MCF 10A (cell line): ENCODE data around the gene IKBKE. TPM values are rescaled to one million over a fixed set of nuclear protein-coding genes. Genes with fewer than 3 reads are reported as not detected.
A peak's percentile ranks its signal among the peaks of the same experiment; 100 is the strongest.

ENCODE experiments used
- BruUV-seq: library from RNA; stranded (reverse); fragments of 400-500 nt; replicated peaks from 2 replicates; lab custom pipeline; 2021; lab: Mats Ljungman, UMichigan
- CTCF ChIA-PET: fragments of 300-600 bp; sonication (Branson Sonifier 250); formaldehyde crosslinking; extraction: SDS; loops from one replicate; lab custom pipeline; 2021; ENCODE audit warnings: antibody characterized with exemption, inconsistent platforms; lab: Yijun Ruan, JAX
- POLR2A ChIA-PET: fragments of 300-600, 350-650 bp; sonication (Branson Sonifier 250); formaldehyde crosslinking; extraction: SDS; loops from one replicate; lab custom pipeline; 2020; ENCODE audit warnings: antibody characterized with exemption, inconsistent platforms; lab: Yijun Ruan, JAX
- DNase-seq: peaks from one replicate; pipeline ENCODE4 v3.0.0-alpha.2; 2018; ENCODE audit not compliant: unreplicated experiment
- H3K27ac Mint-ChIP-seq: one replicate; pipeline ENCODE4 v1.8.0; 2022; ENCODE audit warnings: mild to moderate bottlenecking, low read depth, mixed read lengths; ENCODE audit not compliant: unreplicated experiment
- H3K27me3 Mint-ChIP-seq: one replicate; pipeline ENCODE4 v1.8.0; 2022; ENCODE audit warnings: mixed read lengths; ENCODE audit not compliant: insufficient read depth, unreplicated experiment
- H3K36me3 Mint-ChIP-seq: one replicate; pipeline ENCODE4 v1.8.0; 2022; ENCODE audit warnings: mild to moderate bottlenecking, moderate library complexity, mixed read lengths; ENCODE audit not compliant: insufficient read depth, unreplicated experiment
- H3K4me1 Mint-ChIP-seq: one replicate; pipeline ENCODE4 v1.8.0; 2022; ENCODE audit warnings: mixed read lengths; ENCODE audit not compliant: insufficient read depth, unreplicated experiment
- H3K4me3 Mint-ChIP-seq: one replicate; pipeline ENCODE4 v1.8.0; 2022; ENCODE audit warnings: mild to moderate bottlenecking, moderate library complexity, mixed read lengths; ENCODE audit not compliant: unreplicated experiment
- H3K9me3 Mint-ChIP-seq: one replicate; pipeline ENCODE4 v1.8.0; 2022; ENCODE audit warnings: mixed read lengths; ENCODE audit not compliant: unreplicated experiment
- CTCF ChIP-seq: fragments of 200-600 bp; IDR thresholded peaks from one replicate; pipeline ENCODE4 v1.8.0; 2022; ENCODE audit warnings: antibody characterized with exemption, mild to moderate bottlenecking; ENCODE audit not compliant: unreplicated experiment
- intact Hi-C: fragments of 100-400 bp; cut with micrococcal nuclease; formaldehyde crosslinking; loops from 2 replicates; pipeline ENCODE4 v1.14.1; 2022
- total RNA-seq: library from RNA; stranded (reverse); gene quantifications from 2 replicates; pipeline ENCODE4 v1.2.3, GENCODE V29; 2022

Gene IKBKE
- total RNA-seq, 1 experiment from 2014 or later, result 12.1 TPM

- Mint-ChIP-seq H3K27ac (peak overlapping the region; percentile 43), H3K9me3 (no peaks in the 10 kb centered on the region), H3K27me3 (no peaks in the 10 kb centered on the region), H3K4me3 (no peak overlapping the region), H3K36me3 (peaks cover 78% of the 10 kb centered on the region), H3K4me1 (peaks cover 14% of the 10 kb centered on the region)
- BruUV-seq, result no TSS peak
- ChIA-PET CTCF (interaction anchor here (0.6 to 4.8 kb wide), 8 partner anchors 15 to 854 kb away, joined by 3 to 34 read pairs (median 4); no protein-coding TSS in a partner anchor), POLR2A (interaction anchor here (0.6 to 1.3 kb wide), 3 partner anchors 11 to 138 kb away, joined by 3 read pairs; no protein-coding TSS in a partner anchor)
- intact Hi-C loops, result no loop called here
- no peak for DNase-seq
- TF ChIP-seq CTCF, result no peak
These were observed 25.2 kb upstream of the IKBKE start for GRCh38 chr1:206445116-206445515.

GRCh38 chr1:206445911-206446356, 24.3 kb upstream of the IKBKE start:
- no peaks in the 10 kb centered on the region for H3K27me3 Mint-ChIP-seq
- H3K4me3 Mint-ChIP-seq, result no peak overlapping the region
- no peaks in the 10 kb centered on the region for H3K9me3 Mint-ChIP-seq
- ChIA-PET CTCF (interaction anchor here (0.5 to 4.8 kb wide), 9 partner anchors 14 to 1121 kb away, joined by 3 to 34 read pairs (median 4); no protein-coding TSS in a partner anchor), POLR2A (interaction anchor here (0.9 to 1.3 kb wide), 2 partner anchors 10 to 20 kb away, joined by 3 read pairs; no protein-coding TSS in a partner anchor)
- no TSS peak for BruUV-seq
- H3K27ac Mint-ChIP-seq, result peak overlapping the region; percentile 43
- H3K36me3 Mint-ChIP-seq, result peaks cover 78% of the 10 kb centered on the region
- no peak for DNase-seq
- no peak for TF ChIP-seq CTCF
- intact Hi-C loops, result no loop called here
- H3K4me1 Mint-ChIP-seq, result peaks cover 14% of the 10 kb centered on the region

- TF ChIP-seq CTCF, result no peak
- H3K4me3 Mint-ChIP-seq, result no peak overlapping the region
- peaks cover 79% of the 10 kb centered on the region for H3K36me3 Mint-ChIP-seq
- no TSS peak for BruUV-seq
- H3K27ac Mint-ChIP-seq, result no peak overlapping the region
- H3K9me3 Mint-ChIP-seq, result no peaks in the 10 kb centered on the region
- POLR2A ChIA-PET, result interaction anchor here (0.9 to 1.0 kb wide), 2 partner anchors 13 to 14 kb away, joined by 3 read pairs; no protein-coding TSS in a partner anchor
- H3K4me1 Mint-ChIP-seq, result peaks cover 14% of the 10 kb centered on the region
- intact Hi-C loops, result no loop called here
- CTCF ChIA-PET, result interaction anchor here (0.7 to 4.8 kb wide), 5 partner anchors 10 to 315 kb away, joined by 3 to 34 read pairs (median 4); partner anchors contain the start of gene IKBKE
- no peak for DNase-seq
- no peaks in the 10 kb centered on the region for H3K27me3 Mint-ChIP-seq
These were observed 23.4 kb upstream of the IKBKE start for GRCh38 chr1:206446688-206447421.

GRCh38 chr1:206447422-206447765, 22.9 kb upstream of the IKBKE start:
- Mint-ChIP-seq H3K36me3 (peaks cover 79% of the 10 kb centered on the region), H3K9me3 (no peaks in the 10 kb centered on the region)
- no TSS peak for BruUV-seq

More at GRCh38 chr1:206447422-206447765, 22.9 kb upstream of the IKBKE start:
- intact Hi-C loops, result no loop called here
- Mint-ChIP-seq H3K27me3 (no peaks in the 10 kb centered on the region), H3K4me3 (no peak overlapping the region), H3K27ac (no peak overlapping the region), H3K4me1 (peaks cover 14% of the 10 kb centered on the region)
- POLR2A ChIA-PET, result interaction anchor here (0.9 to 1.0 kb wide), 2 partner anchors 13 to 14 kb away, joined by 3 read pairs; no protein-coding TSS in a partner anchor
- TF ChIP-seq CTCF, result no peak
- CTCF ChIA-PET, result interaction anchor here (0.7 to 4.8 kb wide), 5 partner anchors 9 to 316 kb away, joined by 3 to 34 read pairs (median 4); partner anchors contain the start of gene IKBKE
- no peak for DNase-seq
